Measurements from ENCODE around the gene ATXN1. TPM values are rescaled to one million over a fixed set of nuclear protein-coding genes. Genes with fewer than 3 reads are reported as not detected.

The ATXN1 gene
- total RNA-seq, 1 donor from 2014 or later: 59.8 TPM

DNA sequence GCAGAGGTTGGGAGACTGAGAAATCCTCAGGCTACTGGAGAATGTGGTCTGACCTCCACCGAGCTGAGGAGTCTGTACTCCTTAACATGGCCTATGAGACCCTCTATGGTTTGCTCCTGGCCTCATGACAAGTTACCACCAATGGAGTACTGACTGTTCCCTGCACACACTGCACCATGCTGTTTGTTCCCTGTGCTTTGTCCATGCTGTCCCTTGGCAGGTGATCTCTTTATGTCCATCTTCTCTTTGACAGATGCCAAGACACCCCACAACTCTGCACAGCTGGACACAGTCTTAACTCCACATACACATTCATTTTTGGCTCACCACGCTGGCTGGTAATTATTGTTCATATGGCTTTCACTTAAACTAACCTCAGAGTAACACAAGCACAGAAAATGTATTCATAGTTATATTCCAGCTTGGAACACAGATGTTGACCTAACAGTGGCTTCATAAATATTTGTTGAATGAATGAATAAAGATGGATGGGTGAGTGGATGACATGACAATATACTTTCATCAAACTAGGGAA, 258.0 kb downstream of the ATXN1 start:
- peaks cover 2% of the 10 kb centered on the region for H3K9me3 Mint-ChIP-seq
- peaks cover 1% of the 10 kb centered on the region for H3K36me3 Mint-ChIP-seq (ENCODE audit: low read depth)
- H3K4me3 Mint-ChIP-seq: no peak overlapping the region
- DNase-seq: no peak
- TF ChIP-seq, protein P1, sequence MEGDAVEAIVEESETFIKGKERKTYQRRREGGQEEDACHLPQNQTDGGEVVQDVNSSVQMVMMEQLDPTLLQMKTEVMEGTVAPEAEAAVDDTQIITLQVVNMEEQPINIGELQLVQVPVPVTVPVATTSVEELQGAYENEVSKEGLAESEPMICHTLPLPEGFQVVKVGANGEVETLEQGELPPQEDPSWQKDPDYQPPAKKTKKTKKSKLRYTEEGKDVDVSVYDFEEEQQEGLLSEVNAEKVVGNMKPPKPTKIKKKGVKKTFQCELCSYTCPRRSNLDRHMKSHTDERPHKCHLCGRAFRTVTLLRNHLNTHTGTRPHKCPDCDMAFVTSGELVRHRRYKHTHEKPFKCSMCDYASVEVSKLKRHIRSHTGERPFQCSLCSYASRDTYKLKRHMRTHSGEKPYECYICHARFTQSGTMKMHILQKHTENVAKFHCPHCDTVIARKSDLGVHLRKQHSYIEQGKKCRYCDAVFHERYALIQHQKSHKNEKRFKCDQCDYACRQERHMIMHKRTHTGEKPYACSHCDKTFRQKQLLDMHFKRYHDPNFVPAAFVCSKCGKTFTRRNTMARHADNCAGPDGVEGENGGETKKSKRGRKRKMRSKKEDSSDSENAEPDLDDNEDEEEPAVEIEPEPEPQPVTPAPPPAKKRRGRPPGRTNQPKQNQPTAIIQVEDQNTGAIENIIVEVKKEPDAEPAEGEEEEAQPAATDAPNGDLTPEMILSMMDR (IDR thresholded peaks at IDR 0.05): no peak
- ATAC-seq (ENCODE audit: low read depth): no peak
- CTCF ChIA-PET: interaction anchor here (0.9 to 3.0 kb wide), 4 partner anchors 8 to 268 kb away, joined by 4 to 13 read pairs (median 4); no protein-coding TSS in a partner anchor
- H3K27me3 Mint-ChIP-seq: no peaks in the 10 kb centered on the region
- intact Hi-C loops (cut with micrococcal nuclease): no loop called here
- peak overlapping the region; percentile 39 for H3K27ac Mint-ChIP-seq
- POLR2A ChIA-PET: interaction anchor here (0.8 to 2.5 kb wide), 4 partner anchors 10 to 256 kb away, joined by 4 to 12 read pairs (median 7); no protein-coding TSS in a partner anchor
- peaks cover 37% of the 10 kb centered on the region for H3K4me1 Mint-ChIP-seq

DNA sequence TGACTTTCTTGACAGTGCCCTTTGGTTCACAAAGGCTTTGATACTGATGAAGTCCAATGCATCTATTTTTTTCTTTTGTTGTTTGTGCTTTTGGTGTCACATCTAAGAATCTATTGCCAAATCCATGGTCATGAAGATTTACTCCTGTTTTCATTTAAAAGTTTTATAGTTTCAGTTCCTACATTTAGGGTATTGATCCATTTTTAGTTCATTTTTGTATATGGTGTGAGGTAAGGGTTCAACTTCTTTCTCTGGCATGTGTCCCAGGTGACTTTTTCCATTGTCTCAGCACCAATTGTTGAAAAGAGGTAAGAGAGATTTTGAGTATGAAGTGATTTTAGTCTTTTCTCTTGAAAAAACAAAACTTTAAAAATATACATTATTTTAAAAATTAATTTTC, 262.3 kb downstream of the ATXN1 start:
- ChIA-PET POLR2A (interaction anchor here (0.9 kb wide), 1 partner anchor 28 kb away, joined by 3 read pairs; no protein-coding TSS in a partner anchor), CTCF (no interaction called here)
- Mint-ChIP-seq H3K4me1 (peaks cover 32% of the 10 kb centered on the region), H3K27ac (no peak overlapping the region), H3K4me3 (no peak overlapping the region), H3K36me3 (ENCODE audit: low read depth) (peaks cover 3% of the 10 kb centered on the region), H3K27me3 (no peaks in the 10 kb centered on the region), H3K9me3 (peaks cover 2% of the 10 kb centered on the region)
- DNase-seq: no peak
- intact Hi-C loops (cut with micrococcal nuclease): no loop called here
- TF ChIP-seq, protein P1 (IDR thresholded peaks at IDR 0.05): no peak
- ATAC-seq (ENCODE audit: low read depth): no peak

GRCh38 chr6:16498237-16498636, 263.0 kb downstream of the ATXN1 start:
- ChIA-PET POLR2A (no interaction called here), CTCF (no interaction called here)
- Mint-ChIP-seq H3K36me3 (ENCODE audit: low read depth) (peaks cover 3% of the 10 kb centered on the region), H3K27me3 (no peaks in the 10 kb centered on the region), H3K4me3 (no peak overlapping the region), H3K9me3 (peaks cover 2% of the 10 kb centered on the region), H3K4me1 (peaks cover 33% of the 10 kb centered on the region), H3K27ac (peak overlapping the region; percentile 3)
- intact Hi-C loops (cut with micrococcal nuclease): no loop called here
- no peak for DNase-seq
- TF ChIP-seq, protein P1 (IDR thresholded peaks at IDR 0.05): no peak
- no peak for ATAC-seq (ENCODE audit: low read depth)

GRCh38 chr6:16496991-16497801, 264.1 kb downstream of the ATXN1 start:
- H3K4me3 Mint-ChIP-seq: no peak overlapping the region
- peaks cover 38% of the 10 kb centered on the region for H3K4me1 Mint-ChIP-seq
- CTCF ChIA-PET: no interaction called here
- peaks cover 3% of the 10 kb centered on the region for H3K36me3 Mint-ChIP-seq (ENCODE audit: low read depth)
- intact Hi-C loops (cut with micrococcal nuclease): no loop called here
- POLR2A ChIA-PET: interaction anchor here (0.5 to 0.7 kb wide), 2 partner anchors 7 to 81 kb away, joined by 3 to 4 read pairs; no protein-coding TSS in a partner anchor
- H3K27ac Mint-ChIP-seq: no peak overlapping the region
- ATAC-seq (ENCODE audit: low read depth) (no peak), DNase-seq (no peak)
- H3K27me3 Mint-ChIP-seq: no peaks in the 10 kb centered on the region
- TF ChIP-seq, protein P1 (IDR thresholded peaks at IDR 0.05): no peak
- H3K9me3 Mint-ChIP-seq: peaks cover 2% of the 10 kb centered on the region

DNA sequence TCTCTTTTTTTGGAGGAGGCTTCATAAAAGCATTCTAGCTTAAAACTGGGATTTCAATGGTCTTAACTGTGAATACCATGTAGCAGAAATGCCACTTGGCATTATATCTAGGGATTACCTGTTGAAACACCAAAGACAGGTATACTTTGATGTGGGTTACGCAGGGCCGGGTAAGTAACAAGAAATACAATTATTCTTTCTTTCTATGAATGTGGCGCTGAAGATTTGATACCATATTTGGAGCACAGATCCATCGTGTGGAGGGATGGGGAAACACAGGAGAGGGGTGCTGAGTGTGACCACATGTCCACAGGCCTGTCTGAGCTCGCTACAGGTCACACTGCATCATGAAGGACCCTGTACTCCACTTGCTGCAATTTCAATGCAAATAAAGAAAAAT, 265.1 kb downstream of the ATXN1 start:
- ChIA-PET POLR2A (interaction anchor here (0.5 to 1.4 kb wide), 3 partner anchors 8 to 30 kb away, joined by 3 to 6 read pairs (median 4); no protein-coding TSS in a partner anchor), CTCF (interaction anchor here (1.5 to 1.6 kb wide), 2 partner anchors 8 to 18 kb away, joined by 4 read pairs; no protein-coding TSS in a partner anchor)
- no peak for ATAC-seq (ENCODE audit: low read depth)
- Mint-ChIP-seq H3K27me3 (no peaks in the 10 kb centered on the region), H3K4me1 (peaks cover 39% of the 10 kb centered on the region), H3K9me3 (peaks cover 2% of the 10 kb centered on the region), H3K36me3 (ENCODE audit: low read depth) (peaks cover 3% of the 10 kb centered on the region), H3K27ac (peak overlapping the region; percentile 64), H3K4me3 (no peak overlapping the region)
- intact Hi-C loops (cut with micrococcal nuclease): no loop called here
- TF ChIP-seq, protein P1 (IDR thresholded peaks at IDR 0.05): no peak
- DNase-seq: no peak

All from activated B cell treated with CpG ODN at 0.5 μM for 24 hours (primary cell).